GM21367 (cell line): ENCODE data around the gene RBM33.

ENCODE experiments used
- ATAC-seq: cut with Tn5 transposase; IDR thresholded peaks from one replicate; pipeline ENCODE4 v1.9.1; 2021; ENCODE audit not compliant: unreplicated experiment

RBM33 gene

GRCh38 chr7:155765458-155765857, 121.0 kb downstream of the RBM33 start:
- no peak for ATAC-seq

- no peak for ATAC-seq
These were observed 121.9 kb downstream of the RBM33 start for GRCh38 chr7:155766386-155766785.

GRCh38 chr7:155766966-155767916, 122.8 kb downstream of the RBM33 start:
- no peak for ATAC-seq

- no peak for ATAC-seq
These were observed 125.2 kb downstream of the RBM33 start for GRCh38 chr7:155769701-155770100.

- no peak for ATAC-seq
These were observed 125.8 kb downstream of the RBM33 start for GRCh38 chr7:155770241-155770640.

GRCh38 chr7:155773531-155773930, 129.1 kb downstream of the RBM33 start:
- no peak for ATAC-seq

GRCh38 chr7:155774947-155775346, 130.5 kb downstream of the RBM33 start:
- no peak for ATAC-seq

- ATAC-seq, result no peak
These were observed 131.2 kb downstream of the RBM33 start for GRCh38 chr7:155775691-155776090.

GRCh38 chr7:155776606-155777005, 132.1 kb downstream of the RBM33 start:
- ATAC-seq, result no peak

GRCh38 chr7:155778349-155778748, 133.9 kb downstream of the RBM33 start:
- no peak for ATAC-seq

GRCh38 chr7:155780884-155781283, 136.4 kb downstream of the RBM33 start:
- ATAC-seq, result no peak

GRCh38 chr7:155781433-155781832, 137.0 kb downstream of the RBM33 start:
- ATAC-seq, result no peak

GRCh38 chr7:155782466-155782865, 138.0 kb downstream of the RBM33 start:
- ATAC-seq, result no peak

- ATAC-seq, result no peak
These were observed 141.1 kb downstream of the RBM33 start for GRCh38 chr7:155785536-155785935.

GRCh38 chr7:155786491-155786890, 142.0 kb downstream of the RBM33 start:
- no peak for ATAC-seq

- ATAC-seq, result no peak
These were observed 142.8 kb downstream of the RBM33 start for GRCh38 chr7:155787171-155787851.

GRCh38 chr7:155788616-155789000, 144.1 kb downstream of the RBM33 start:
- ATAC-seq, result no peak

GRCh38 chr7:155789001-155789725, 144.7 kb downstream of the RBM33 start:
- ATAC-seq, result no peak

GRCh38 chr7:155790666-155791065, 146.2 kb downstream of the RBM33 start:
- no peak for ATAC-seq

GRCh38 chr7:155791214-155791737, 146.8 kb downstream of the RBM33 start:
- no peak for ATAC-seq

- ATAC-seq, result no peak
These were observed 147.4 kb downstream of the RBM33 start for GRCh38 chr7:155791836-155792235.
